Muscle of leg (tissue), 11 donors: ENCODE measurements around the gene PCDH9. TPM values are rescaled to one million over a fixed set of nuclear protein-coding genes. Genes with fewer than 3 reads are reported as not detected.

Source experiments
- DNase-seq: peaks from one replicate; pipeline ENCODE4 v3.0.0; 2013
- H3K27ac ChIP-seq: one replicate; pipeline ENCODE4 v1.5.1; 2013; ENCODE audit warnings: mild to moderate bottlenecking, low read length, control low read depth
- H3K27me3 ChIP-seq: one replicate; pipeline ENCODE4 v1.6.1; 2013; ENCODE audit warnings: low read length; ENCODE audit not compliant: control insufficient read depth, insufficient read depth
- H3K36me3 ChIP-seq: one replicate; pipeline ENCODE4 v1.6.1; 2013; ENCODE audit warnings: low read length; ENCODE audit not compliant: control insufficient read depth, insufficient read depth
- H3K4me1 ChIP-seq: one replicate; pipeline ENCODE4 v1.6.1; 2013; ENCODE audit warnings: low read length; ENCODE audit not compliant: control insufficient read depth, insufficient read depth
- H3K4me3 ChIP-seq: one replicate; pipeline ENCODE4 v1.5.1; 2013; ENCODE audit warnings: low read length, control low read depth
- H3K9me3 ChIP-seq: replicated peaks from 2 replicates; pipeline ENCODE4 v1.6.1; 2013; ENCODE audit warnings: low read depth, low read length; ENCODE audit not compliant: control insufficient read depth
- WGBS: methylation state at CpG from one replicate; pipeline ENCODE4 v1.1.5; 2013; ENCODE audit warnings: missing lambda C conversion rate; ENCODE audit not compliant: insufficient coverage; 5-methylcytosine and 5-hydroxymethylcytosine counted together
- polyA plus RNA-seq, 8 donors: library from polyadenylated mRNA; unstranded; fragments of 120-200 nt; gene quantifications; one replicate each; pipeline versions ENCODE4 v1.2.1 to v1.2.3, GENCODE V29; 2013; ENCODE audit warnings: inconsistent platforms in 1 of 8, low replicate concordance in 1 of 8; ENCODE audit not compliant: insufficient read length in 8 of 8, insufficient read depth in 1 of 8
- total RNA-seq: library from RNA; stranded (reverse); fragments of 120-200 nt; gene quantifications from one replicate; pipeline ENCODE4 v1.2.4, GENCODE V29; 2013

The PCDH9 gene
- total and polyA plus RNA-seq, 9 donors = 1.7 to 8.3 (median 3.1) TPM

GRCh38 chr13:67075239-67075638 lies 154.9 kb downstream of the PCDH9 start:
- DNase-seq = peak; percentile 32
- Histone ChIP-seq H3K4me1 (no peaks in the 10 kb centered on the region), H3K4me3 (no peak overlapping the region), H3K27me3 (no peaks in the 10 kb centered on the region), H3K27ac (no peak overlapping the region), H3K36me3 (no peaks in the 10 kb centered on the region), H3K9me3 (no peaks in the 10 kb centered on the region)
- no CpG with 5 or more reads among the region's 1 CpG for whole genome bisulfite sequencing

GRCh38 chr13:67071918-67072598 lies 158.1 kb downstream of the PCDH9 start:
- no peak overlapping the region for H3K4me3 ChIP-seq
- no peak overlapping the region for H3K27ac ChIP-seq
- no CpG with 5 or more reads among the region's 3 CpGs for WGBS
- DNase-seq = no peak
- H3K4me1 ChIP-seq = no peaks in the 10 kb centered on the region
- no peaks in the 10 kb centered on the region for H3K9me3 ChIP-seq
- no peaks in the 10 kb centered on the region for H3K36me3 ChIP-seq
- H3K27me3 ChIP-seq = no peaks in the 10 kb centered on the region

GRCh38 chr13:67070306-67070705 lies 159.8 kb downstream of the PCDH9 start:
- H3K4me3 ChIP-seq = no peak overlapping the region
- no peak overlapping the region for H3K27ac ChIP-seq
- no peaks in the 10 kb centered on the region for H3K4me1 ChIP-seq
- no peaks in the 10 kb centered on the region for H3K36me3 ChIP-seq
- no peak for DNase-seq
- H3K9me3 ChIP-seq = no peaks in the 10 kb centered on the region
- H3K27me3 ChIP-seq = no peaks in the 10 kb centered on the region

- WGBS = 40% methylated on average over 1 of the region's 3 CpGs
- H3K4me3 ChIP-seq = no peak overlapping the region
- no peak for DNase-seq
- no peaks in the 10 kb centered on the region for H3K4me1 ChIP-seq
- H3K27ac ChIP-seq = no peak overlapping the region
- H3K27me3 ChIP-seq = no peaks in the 10 kb centered on the region
- H3K36me3 ChIP-seq = no peaks in the 10 kb centered on the region
- no peaks in the 10 kb centered on the region for H3K9me3 ChIP-seq
Observed at GRCh38 chr13:67069117-67069767, 160.9 kb downstream of the PCDH9 start.

- no CpG with 5 or more reads among the region's 2 CpGs for WGBS
- no peak for DNase-seq
- H3K9me3 ChIP-seq = no peaks in the 10 kb centered on the region
- no peak overlapping the region for H3K4me3 ChIP-seq
- no peaks in the 10 kb centered on the region for H3K4me1 ChIP-seq
- H3K27ac ChIP-seq = no peak overlapping the region
- H3K27me3 ChIP-seq = no peaks in the 10 kb centered on the region
- H3K36me3 ChIP-seq = no peaks in the 10 kb centered on the region
Observed at GRCh38 chr13:67064920-67065319, 165.2 kb downstream of the PCDH9 start.

- Histone ChIP-seq H3K4me3 (no peak overlapping the region), H3K4me1 (no peaks in the 10 kb centered on the region), H3K27me3 (no peaks in the 10 kb centered on the region), H3K27ac (no peak overlapping the region), H3K9me3 (no peaks in the 10 kb centered on the region), H3K36me3 (no peaks in the 10 kb centered on the region)
- no CpG with 5 or more reads among the region's 3 CpGs for WGBS
- no peak for DNase-seq
Observed at GRCh38 chr13:67063036-67063435, 167.1 kb downstream of the PCDH9 start.

GRCh38 chr13:67062160-67062559 lies 168.0 kb downstream of the PCDH9 start:
- Histone ChIP-seq H3K27ac (no peak overlapping the region), H3K27me3 (no peaks in the 10 kb centered on the region), H3K4me3 (no peak overlapping the region), H3K36me3 (no peaks in the 10 kb centered on the region), H3K4me1 (no peaks in the 10 kb centered on the region), H3K9me3 (no peaks in the 10 kb centered on the region)
- DNase-seq = no peak

GRCh38 chr13:67061750-67062149 lies 168.4 kb downstream of the PCDH9 start:
- H3K4me3 ChIP-seq = no peak overlapping the region
- H3K36me3 ChIP-seq = no peaks in the 10 kb centered on the region
- H3K27ac ChIP-seq = no peak overlapping the region
- DNase-seq = peak; percentile 74
- 19% methylated on average over 3 of the region's 5 CpGs for WGBS
- H3K9me3 ChIP-seq = no peaks in the 10 kb centered on the region
- H3K4me1 ChIP-seq = no peaks in the 10 kb centered on the region
- H3K27me3 ChIP-seq = no peaks in the 10 kb centered on the region

- DNase-seq = no peak
- no peak overlapping the region for H3K4me3 ChIP-seq
- no peaks in the 10 kb centered on the region for H3K9me3 ChIP-seq
- 79% methylated on average over 6 of the region's 8 CpGs for WGBS
- H3K36me3 ChIP-seq = no peaks in the 10 kb centered on the region
- no peaks in the 10 kb centered on the region for H3K27me3 ChIP-seq
- no peak overlapping the region for H3K27ac ChIP-seq
- no peaks in the 10 kb centered on the region for H3K4me1 ChIP-seq
Observed at GRCh38 chr13:67052550-67053490, 177.3 kb downstream of the PCDH9 start.

- Histone ChIP-seq H3K27ac (no peak overlapping the region), H3K4me3 (no peak overlapping the region), H3K4me1 (no peaks in the 10 kb centered on the region), H3K9me3 (no peaks in the 10 kb centered on the region), H3K36me3 (no peaks in the 10 kb centered on the region), H3K27me3 (no peaks in the 10 kb centered on the region)
- DNase-seq = no peak
- WGBS = no CpG with 5 or more reads among the region's 1 CpG
Observed at GRCh38 chr13:67049744-67050143, 180.4 kb downstream of the PCDH9 start.
